ENCODE data around the gene IGFBP5. TPM values are rescaled to one million over a fixed set of nuclear protein-coding genes. Genes with fewer than 3 reads are reported as not detected.

The IGFBP5 gene
- total RNA-seq, 2 experiments from 2014 or later: not detected

GRCh38 chr2:216693414-216694080 lies 1.8 kb downstream of the IGFBP5 start:
- H3K27ac ChIP-seq (ENCODE audit: low read depth, low read length, poor library complexity, severe bottlenecking): no peak overlapping the region
- ChIA-PET POLR2A (interaction anchor here (0.6 kb wide), 1 partner anchor 813 kb away, joined by 7 read pairs; no protein-coding TSS in a partner anchor), CTCF (ENCODE audit: unreplicated experiment) (interaction anchor here (0.6 to 0.7 kb wide), 3 partner anchors 203 to 363 kb away, joined by 3 to 9 read pairs (median 3); no protein-coding TSS in a partner anchor)
- no peak overlapping the region for H3K4me3 ChIP-seq (ENCODE audit: low read depth, low read length, poor library complexity, severe bottlenecking)
- no TSS peak for BruUV-seq (replicated peaks)
- H3K9me2 ChIP-seq (ENCODE audit: insufficient read depth, low read length): no peaks in the 10 kb centered on the region
- no peak for DNase-seq (ENCODE audit: low spot score)
- intact Hi-C loops (cut with micrococcal nuclease; ENCODE audit: unreplicated experiment): no loop called here
- no peaks in the 10 kb centered on the region for H3K79me2 ChIP-seq (ENCODE audit: insufficient read depth, low read depth, low read length)
- no peaks in the 10 kb centered on the region for H3K9me3 ChIP-seq (ENCODE audit: low read length)
- no peak overlapping the region for H2AFZ ChIP-seq (ENCODE audit: low read length)
- no peaks in the 10 kb centered on the region for H4K20me1 ChIP-seq (ENCODE audit: insufficient read depth, low read length)
- no peak overlapping the region for H3K4me2 ChIP-seq (ENCODE audit: low read length)
- no peaks in the 10 kb centered on the region for H3K4me1 ChIP-seq (ENCODE audit: insufficient read depth, low read length, poor library complexity, severe bottlenecking)
- TF ChIP-seq CTCF (conservative IDR thresholded peaks at IDR 0.05; ENCODE audit: low read length) (no peak), EZH2phosphoT487 (IDR thresholded peaks at IDR 0.05; ENCODE audit: borderline replicate concordance, low read depth, low read length) (no peak)
- no peaks in the 10 kb centered on the region for H3K36me3 ChIP-seq (ENCODE audit: insufficient read depth, low read length)

DNA sequence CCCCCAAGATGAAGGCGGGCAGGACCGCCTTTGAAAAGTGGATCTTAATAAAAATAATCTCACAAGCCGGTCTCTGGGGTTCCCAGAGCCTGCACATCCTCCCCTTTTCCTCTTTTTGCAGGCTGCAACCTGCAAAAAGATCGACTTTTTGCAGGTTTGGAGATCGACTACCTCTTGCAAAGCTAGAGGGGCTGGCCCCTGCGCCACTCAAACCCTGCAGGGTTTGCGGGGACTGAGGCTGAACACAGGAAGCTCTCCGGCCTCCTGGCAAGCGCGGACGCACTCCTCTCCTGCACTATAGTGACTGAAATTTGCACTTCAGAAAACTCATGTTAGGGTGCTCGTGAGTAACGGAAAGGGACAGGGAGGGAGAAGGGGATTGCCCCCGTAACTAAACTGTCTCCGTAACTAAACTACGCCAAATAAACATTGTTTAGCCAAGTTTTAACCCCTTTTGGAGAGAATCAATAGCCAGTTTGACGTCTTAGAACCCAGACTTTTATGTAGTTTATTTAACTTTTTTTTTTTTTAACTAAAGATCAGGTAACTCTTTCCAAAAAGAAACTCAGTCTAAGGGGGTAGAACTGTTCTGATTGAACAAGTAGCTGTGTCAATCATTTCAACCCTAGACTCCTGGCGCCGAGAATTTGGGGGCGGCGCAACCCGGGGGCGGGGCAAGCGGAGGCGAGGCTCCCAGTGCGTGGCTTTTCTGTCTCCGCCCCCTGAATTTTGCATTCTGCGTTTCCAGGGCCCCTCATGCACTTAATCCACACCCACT lies 2.5 kb downstream of the IGFBP5 start:
- ChIA-PET CTCF (ENCODE audit: unreplicated experiment) (interaction anchor here (0.6 kb wide), 1 partner anchor 255 kb away, joined by 3 read pairs; no protein-coding TSS in a partner anchor), POLR2A (interaction anchor here (0.6 kb wide), 1 partner anchor 814 kb away, joined by 7 read pairs; no protein-coding TSS in a partner anchor)
- Histone ChIP-seq H2AFZ (ENCODE audit: low read length) (no peak overlapping the region), H3K27ac (ENCODE audit: low read depth, low read length, poor library complexity, severe bottlenecking) (no peak overlapping the region), H3K9me2 (ENCODE audit: insufficient read depth, low read length) (no peaks in the 10 kb centered on the region), H3K36me3 (ENCODE audit: insufficient read depth, low read length) (no peaks in the 10 kb centered on the region), H3K4me1 (ENCODE audit: insufficient read depth, low read length, poor library complexity, severe bottlenecking) (no peaks in the 10 kb centered on the region), H3K4me3 (ENCODE audit: low read depth, low read length, poor library complexity, severe bottlenecking) (no peak overlapping the region), H3K4me2 (ENCODE audit: low read length) (no peak overlapping the region), H4K20me1 (ENCODE audit: insufficient read depth, low read length) (no peaks in the 10 kb centered on the region), H3K9me3 (ENCODE audit: low read length) (no peaks in the 10 kb centered on the region), H3K79me2 (ENCODE audit: insufficient read depth, low read depth, low read length) (no peaks in the 10 kb centered on the region)
- no TSS peak for BruUV-seq (replicated peaks)
- TF ChIP-seq EZH2phosphoT487 (IDR thresholded peaks at IDR 0.05; ENCODE audit: borderline replicate concordance, low read depth, low read length): no peak
- no peak for TF ChIP-seq CTCF (conservative IDR thresholded peaks at IDR 0.05; ENCODE audit: low read length)
- no peak for DNase-seq (ENCODE audit: low spot score)
- intact Hi-C loops (cut with micrococcal nuclease; ENCODE audit: unreplicated experiment): no loop called here
